Measurements from ENCODE around the gene IRGC. TPM values are rescaled to one million over a fixed set of nuclear protein-coding genes. Genes with fewer than 3 reads are reported as not detected.

The IRGC gene
- total RNA-seq, 4 donors from 2014 or later: not detected

GRCh38 chr19:43700395-43701000, 15.4 kb upstream of the IRGC start:
- no peak overlapping the region for H3K4me3 ChIP-seq (ENCODE audit: low read depth, poor library complexity, severe bottlenecking)
- intact Hi-C loops (cut with DNase I; ENCODE audit: low total_unique reads): no loop called here
- WGBS, 2 donors: 48 to 59% methylated on average over 12 to 13 of the region's 13 CpGs
- no peak for TF ChIP-seq POLR2A (IDR thresholded peaks at IDR 0.05)
- TF ChIP-seq CTCF (IDR thresholded peaks at IDR 0.05): no peak
- peak; percentile 37 to 87 for DNase-seq (ENCODE audit: low spot score in 2 of 2)

GRCh38 chr19:43704002-43704705, 11.7 kb upstream of the IRGC start:
- H3K4me3 ChIP-seq (ENCODE audit: low read depth, poor library complexity, severe bottlenecking): no peak overlapping the region
- TF ChIP-seq POLR2A (IDR thresholded peaks at IDR 0.05) (no peak), CTCF (IDR thresholded peaks at IDR 0.05) (no peak)
- intact Hi-C loops (cut with DNase I; ENCODE audit: low total_unique reads): no loop called here
- WGBS, 2 donors: 80 to 82% methylated on average over 7 of the region's 7 CpGs
- DNase-seq (ENCODE audit: low spot score in 2 of 2): no peak

- no peak for DNase-seq (ENCODE audit: low spot score in 2 of 2)
- H3K4me3 ChIP-seq (ENCODE audit: low read depth, poor library complexity, severe bottlenecking): no peak overlapping the region
- TF ChIP-seq POLR2A (IDR thresholded peaks at IDR 0.05) (no peak), CTCF (IDR thresholded peaks at IDR 0.05) (no peak)
- intact Hi-C loops (cut with DNase I; ENCODE audit: low total_unique reads): no loop called here
- WGBS, 2 donors: 74 to 85% methylated on average over 6 of the region's 6 CpGs
Observed at GRCh38 chr19:43705729-43706128, 10.1 kb upstream of the IRGC start.

GRCh38 chr19:43707158-43707712, 8.6 kb upstream of the IRGC start:
- DNase-seq (ENCODE audit: low spot score in 2 of 2): no peak
- intact Hi-C loops (cut with DNase I; ENCODE audit: low total_unique reads): no loop called here
- TF ChIP-seq POLR2A (IDR thresholded peaks at IDR 0.05) (no peak), CTCF (IDR thresholded peaks at IDR 0.05) (no peak)
- WGBS, 2 donors: 78 to 87% methylated on average over 13 of the region's 13 CpGs
- H3K4me3 ChIP-seq (ENCODE audit: low read depth, poor library complexity, severe bottlenecking): no peak overlapping the region

GRCh38 chr19:43708716-43709115, 7.2 kb upstream of the IRGC start:
- intact Hi-C loops (cut with DNase I; ENCODE audit: low total_unique reads): no loop called here
- TF ChIP-seq CTCF (IDR thresholded peaks at IDR 0.05): no peak
- no peak for TF ChIP-seq POLR2A (IDR thresholded peaks at IDR 0.05)
- 68 to 92% methylated on average over 2 of the region's 2 CpGs for WGBS, 2 donors
- no peak overlapping the region for H3K4me3 ChIP-seq (ENCODE audit: low read depth, poor library complexity, severe bottlenecking)
- no peak for DNase-seq (ENCODE audit: low spot score in 2 of 2)
